ENCODE measurements around the gene MCAT. TPM values are rescaled to one million over a fixed set of nuclear protein-coding genes. Genes with fewer than 3 reads are reported as not detected.

Gene MCAT
- total and polyA plus RNA-seq, 2 donors (not counting 3 experiments of a cell fraction or from before 2014, with no cell fraction given) = 16.9 to 23.2 TPM

GRCh38 chr22:43135565-43135964, 7.6 kb downstream of the MCAT start:
- ChIA-PET CTCF (interaction anchor here (1.1 to 4.4 kb wide), 3 partner anchors 8 to 43 kb away, joined by 3 to 17 read pairs (median 5); partner anchors contain the start of gene BIK), POLR2A (no interaction called here)
- Histone ChIP-seq H3K36me3 (ENCODE audit: control insufficient read depth in 2 of 2, extremely low read depth in 1 of 2, insufficient read depth in 2 of 2, low read length in 2 of 2) (peaks cover 0 to 27% of the 10 kb centered on the region in 2 experiments), H3K4me2 (ENCODE audit: insufficient read depth, low read length) (no peak overlapping the region), H3K4me3 (replicated peaks in 1 of 3; ENCODE audit: insufficient read depth in 1 of 3, low read depth in 1 of 3, low read length in 3 of 3) (no peak overlapping the region), H2AFZ (ENCODE audit: low read depth, low read length) (no peak overlapping the region), H3K9ac (replicated peaks; ENCODE audit: extremely low read depth, insufficient read depth, low read length) (no peak overlapping the region), H3K79me2 (ENCODE audit: control insufficient read depth, insufficient read depth, low read length) (no peaks in the 10 kb centered on the region), H3K9me1 (replicated peaks; ENCODE audit: control insufficient read depth, extremely low read depth, insufficient read depth, low read length) (no peaks in the 10 kb centered on the region), H3K27ac (ENCODE audit: insufficient read depth, low read depth, low read length) (no peak overlapping the region), H3K27me3 (ENCODE audit: control insufficient read depth in 2 of 2, insufficient read depth in 2 of 2, low read length in 2 of 2) (no peaks in the 10 kb centered on the region), H3K9me3 (replicated peaks; ENCODE audit: control insufficient read depth, insufficient read depth, low read length) (no peaks in the 10 kb centered on the region), H4K20me1 (replicated peaks; ENCODE audit: control insufficient read depth, extremely low read depth, insufficient read depth, low read length) (no peaks in the 10 kb centered on the region), H3K4me1 (ENCODE audit: control insufficient read depth, extremely low read depth, insufficient read depth, low read length) (no peaks in the 10 kb centered on the region)
- dilution Hi-C loops (cut with MboI; ENCODE audit: extremely low pct_ligation_motif_present, low sequenced_read_pairs) (no loop called here), intact Hi-C loops (cut with micrococcal nuclease) (no loop called here)
- DNase-seq (ENCODE audit: low read depth, low spot score) = no peak
- no peak for FAIRE-seq
- TF ChIP-seq POLR2AphosphoS5 (IDR thresholded peaks at IDR 0.05; ENCODE audit: insufficient read depth, low read depth, low read length) (no peak), MAX (IDR thresholded peaks at IDR 0.05; ENCODE audit: insufficient read depth, insufficient read length) (no peak), POLR2A (IDR thresholded peaks at IDR 0.05; ENCODE audit: low read depth, low read length) (no peak), JUN (IDR thresholded peaks at IDR 0.05; ENCODE audit: borderline replicate concordance, insufficient read depth, insufficient read length, low read depth) (no peak), MYC (IDR thresholded peaks at IDR 0.05; ENCODE audit: low read depth, low read length) (no peak), EZH2 (IDR thresholded peaks at IDR 0.05; ENCODE audit: borderline replicate concordance, low read depth, low read length, severe bottlenecking) (no peak), FOS (IDR thresholded peaks at IDR 0.05; ENCODE audit: borderline replicate concordance, insufficient read depth, low read length) (no peak), GATA2 (IDR thresholded peaks at IDR 0.05; ENCODE audit: insufficient read depth, insufficient read length, low read depth, low read length) (no peak)
- TF ChIP-seq, protein P1, sequence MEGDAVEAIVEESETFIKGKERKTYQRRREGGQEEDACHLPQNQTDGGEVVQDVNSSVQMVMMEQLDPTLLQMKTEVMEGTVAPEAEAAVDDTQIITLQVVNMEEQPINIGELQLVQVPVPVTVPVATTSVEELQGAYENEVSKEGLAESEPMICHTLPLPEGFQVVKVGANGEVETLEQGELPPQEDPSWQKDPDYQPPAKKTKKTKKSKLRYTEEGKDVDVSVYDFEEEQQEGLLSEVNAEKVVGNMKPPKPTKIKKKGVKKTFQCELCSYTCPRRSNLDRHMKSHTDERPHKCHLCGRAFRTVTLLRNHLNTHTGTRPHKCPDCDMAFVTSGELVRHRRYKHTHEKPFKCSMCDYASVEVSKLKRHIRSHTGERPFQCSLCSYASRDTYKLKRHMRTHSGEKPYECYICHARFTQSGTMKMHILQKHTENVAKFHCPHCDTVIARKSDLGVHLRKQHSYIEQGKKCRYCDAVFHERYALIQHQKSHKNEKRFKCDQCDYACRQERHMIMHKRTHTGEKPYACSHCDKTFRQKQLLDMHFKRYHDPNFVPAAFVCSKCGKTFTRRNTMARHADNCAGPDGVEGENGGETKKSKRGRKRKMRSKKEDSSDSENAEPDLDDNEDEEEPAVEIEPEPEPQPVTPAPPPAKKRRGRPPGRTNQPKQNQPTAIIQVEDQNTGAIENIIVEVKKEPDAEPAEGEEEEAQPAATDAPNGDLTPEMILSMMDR (IDR thresholded peaks at IDR 0.05; ENCODE audit: extremely low read depth in 1 of 2, insufficient read depth in 1 of 2, low read depth in 1 of 2, low read length in 2 of 2) = no peak
- no TSS peak for BruUV-seq (replicated peaks)

Measured in endothelial cell of umbilical vein (primary cell).